GM19238 (cell line): Measurements from ENCODE around the gene TEX12.
"Not testable (repeated sequence)": the region's sequence is repeated elsewhere in the genome, so short reads cannot be mapped to it uniquely, and the experiment has no call there.

Source experiments
- DNase-seq: peaks from one replicate; pipeline ENCODE4 v3.0.0; 2011; ENCODE audit warnings: low spot score; ENCODE audit not compliant: insufficient read length

Gene TEX12

GRCh38 chr11:112167145-112167544, at the start of gene TEX12:
Gene TEX12 (plus strand): TSS chr11:112167372. CDS start chr11:112169269, 1,897 bp downstream.
- DNase-seq: no peak

GRCh38 chr11:112118176-112118575, 49.0 kb upstream of the TEX12 start:
- DNase-seq: no peak

- DNase-seq: no peak
Measured at GRCh38 chr11:112121981-112122615, 45.1 kb upstream of the TEX12 start.

- no peak for DNase-seq
Measured at GRCh38 chr11:112123129-112123528, 44.0 kb upstream of the TEX12 start.

GRCh38 chr11:112127056-112127455, 40.1 kb upstream of the TEX12 start:
- no peak for DNase-seq

- no peak for DNase-seq
Measured at GRCh38 chr11:112128483-112129121, 38.6 kb upstream of the TEX12 start.

- DNase-seq: no peak
Measured at GRCh38 chr11:112129656-112130055, 37.5 kb upstream of the TEX12 start.

GRCh38 chr11:112132737-112133136, 34.4 kb upstream of the TEX12 start:
- DNase-seq: no peak

- DNase-seq: no peak
Measured at GRCh38 chr11:112134473-112134872, 32.7 kb upstream of the TEX12 start.

- DNase-seq: no peak
Measured at GRCh38 chr11:112143597-112143996, 23.6 kb upstream of the TEX12 start.

GRCh38 chr11:112150517-112150916, 16.7 kb upstream of the TEX12 start:
- DNase-seq: no peak

GRCh38 chr11:112156153-112156955, 10.8 kb upstream of the TEX12 start:
- DNase-seq: no peak

- no peak for DNase-seq
Measured at GRCh38 chr11:112156956-112157766, 10.0 kb upstream of the TEX12 start.

- DNase-seq: no peak
Measured at GRCh38 chr11:112159098-112160065, 7.8 kb upstream of the TEX12 start.

GRCh38 chr11:112160091-112160848, 6.9 kb upstream of the TEX12 start:
- no peak for DNase-seq

GRCh38 chr11:112161012-112161411, 6.2 kb upstream of the TEX12 start:
- no peak for DNase-seq

GRCh38 chr11:112162200-112162599, 5.0 kb upstream of the TEX12 start:
- not testable (repeated sequence) for DNase-seq

GRCh38 chr11:112162761-112163546, 4.2 kb upstream of the TEX12 start:
- DNase-seq: no peak
